Pancreas (tissue), 10 donors: Measurements from ENCODE around the gene RNF224. TPM values are rescaled to one million over a fixed set of nuclear protein-coding genes. Genes with fewer than 3 reads are reported as not detected.
A peak's percentile ranks its signal among the peaks of the same experiment; 100 is the strongest.

Source experiments
- ATAC-seq, 4 donors: fragments of 200-7000 bp; cut with Tn5 transposase; one replicate each; pipeline versions ENCODE4 v1.8.0 to v1.9.1; 2020; ENCODE audit warnings: mild to moderate bottlenecking in 4 of 4, moderate library complexity in 4 of 4
- DNase-seq, 6 donors: peaks; one replicate each; pipeline ENCODE4 v3.0.0-alpha.2; 2020
- FAIRE-seq: peaks from 2 replicates; lab custom pipeline; 2012; peaks lifted over from hg19 to GRCh38; lab: Jason Lieb, UNC
- H3K27ac ChIP-seq, 4 donors: fragments of 200-600 bp; sonication (generic); 1 replicate in 3 of 4; 2 replicates in 1 of 4; pipeline versions ENCODE4 v1.5.0 to v1.8.0; 2020
- H3K27me3 ChIP-seq, 4 donors: fragments of 200-600 bp; one replicate each; pipeline ENCODE4 v1.8.0; 2021
- H3K36me3 ChIP-seq, 3 donors: fragments of 200-600 bp; sonication (generic) in 1 of 3; one replicate each; pipeline versions ENCODE4 v1.5.0 to v1.8.0; 2020 to 2021
- H3K4me1 ChIP-seq, 3 donors: fragments of 200-600 bp; one replicate each; pipeline ENCODE4 v1.8.0; 2021
- H3K4me3 ChIP-seq, 4 donors: fragments of 200-600 bp; sonication (generic) in 2 of 4; one replicate each; pipeline versions ENCODE4 v1.5.0 to v1.8.0; 2020 to 2021
- H3K9me3 ChIP-seq, 4 donors: fragments of 200-600 bp; one replicate each; pipeline ENCODE4 v1.8.0; 2021
- CTCF ChIP-seq, 4 donors: fragments of 200-600 bp; sonication (generic) in 3 of 4; IDR thresholded peaks; one replicate each; pipeline versions ENCODE4 v1.5.0 to v1.8.0; 2021; ENCODE audit warnings: antibody characterized with exemption in 4 of 4
- WGBS, 2 donors: extraction: QIAGEN DNeasy Blood & Tissue Kit; methylation state at CpG; one replicate each; pipeline ENCODE4 v1.1.7; 2013; 5-methylcytosine and 5-hydroxymethylcytosine counted together
- intact Hi-C, 3 donors: fragments of 100-400 bp; cut with DNase I; formaldehyde crosslinking; loops; one replicate each; pipeline versions ENCODE4 v1.11.1 to v1.14.2; 2022
- polyA plus RNA-seq, 2 donors: library from polyadenylated mRNA; stranded (reverse); fragments of 200-250 nt; gene quantifications; one replicate each; pipeline ENCODE4 v1.2.3, GENCODE V29; 2013
- total RNA-seq, 6 donors: library from RNA; stranded (reverse); fragmentation: NEBNext Ultra II Directional in 4 of 6; extraction: Animal tissue kit (Norgen Biotek cat#: 25700) in 4 of 6; gene quantifications; one replicate each; pipeline versions ENCODE4 v1.2.1 to v1.2.4, GENCODE V29; 2021 to 2023
- donor health status: healthy with polysubstance abuse.
- donor health status: DM: no; HTN: no; CAD: no; lungs with moderate emphysema.
- donor health status: DM: no; HTN: no; CAD: no.
- donor health status: control.
- donor health status: control.
- donor health status: Bipolar disorder and iron deficiency.
- donor health status: DM: yes; HTN: yes; CAD: no.
- donor health status: DM: no; HTN: no; CAD: no.
- donor health status: DM: no; HTN: no; CAD: no.
- donor health status: DM: yes; HTN: yes; CAD: no.

RNF224 gene
- total and polyA plus RNA-seq, 8 donors, result 0.09 to 0.61 (median 0.61) TPM; not detected in 5

DNA sequence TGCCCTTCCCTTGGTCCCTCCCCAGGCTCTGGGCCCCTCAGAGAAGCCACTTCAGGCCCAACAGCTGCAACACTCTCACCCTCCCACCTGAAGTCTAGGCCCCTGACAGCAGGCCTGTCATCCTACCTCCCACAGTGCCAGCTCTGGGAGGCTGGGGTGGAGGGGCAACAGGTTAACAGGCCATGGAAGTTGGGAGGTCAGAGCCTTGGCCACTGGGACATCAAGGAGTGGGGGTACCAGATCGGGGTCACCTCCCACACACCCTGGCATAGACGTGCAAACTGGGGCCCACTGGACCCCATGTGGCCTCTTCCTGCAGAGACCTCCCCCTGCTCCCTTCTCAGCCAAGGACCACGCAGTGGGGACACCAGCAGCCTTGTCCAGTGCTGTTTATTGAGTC lies 36.1 kb upstream of the RNF224 start:
- WGBS, 2 donors, result 50 to 60% methylated on average over 3 of the region's 3 CpGs
- intact Hi-C loops, result loop anchor here in 1 of 3 donors (5.0 kb wide), 1 partner anchor 46 kb away; no protein-coding TSS in a partner anchor
- Histone ChIP-seq H3K4me3 (no peak overlapping the region), H3K27ac (no peak overlapping the region), H3K36me3 (peaks cover 0 to 7% (median 0%) of the 10 kb centered on the region in 3 donors), H3K27me3 (no peaks in the 10 kb centered on the region), H3K9me3 (no peaks in the 10 kb centered on the region), H3K4me1 (peaks cover 42 to 71% (median 47%) of the 10 kb centered on the region in 3 donors)
- FAIRE-seq (no peak), DNase-seq (peak in 1 of 6 donors; percentile 39), ATAC-seq (no peak)
- TF ChIP-seq CTCF (IDR thresholded peaks at IDR 0.05), result no peak

- H3K27ac ChIP-seq, result peak overlapping the region in 1 of 4 donors; percentile 22
- FAIRE-seq (no peak), ATAC-seq (no peak), DNase-seq (peak in 1 of 6 donors; percentile 52)
- peaks cover 36 to 65% (median 42%) of the 10 kb centered on the region in 3 donors for H3K4me1 ChIP-seq
- intact Hi-C loops, result loop anchor here in 1 of 3 donors (5.0 kb wide), 1 partner anchor 45 kb away; no protein-coding TSS in a partner anchor
- H3K36me3 ChIP-seq, result peaks cover 0 to 7% (median 0%) of the 10 kb centered on the region in 3 donors
- TF ChIP-seq CTCF (IDR thresholded peaks at IDR 0.05), result no peak
- H3K4me3 ChIP-seq, result no peak overlapping the region
- H3K9me3 ChIP-seq, result no peaks in the 10 kb centered on the region
- no peaks in the 10 kb centered on the region for H3K27me3 ChIP-seq
- WGBS, 2 donors, result 67 to 68% methylated on average over 22 of the region's 22 CpGs
Measured at GRCh38 chr9:137191691-137192447, 35.4 kb upstream of the RNF224 start.

- DNase-seq, result no peak
- Histone ChIP-seq H3K4me3 (no peak overlapping the region), H3K27ac (no peak overlapping the region), H3K36me3 (peaks cover 0 to 7% (median 0%) of the 10 kb centered on the region in 3 donors), H3K27me3 (no peaks in the 10 kb centered on the region), H3K4me1 (peaks cover 31 to 59% (median 37%) of the 10 kb centered on the region in 3 donors), H3K9me3 (no peaks in the 10 kb centered on the region)
- 64 to 74% methylated on average over 9 to 10 of the region's 10 CpGs for WGBS, 2 donors
- no peak for FAIRE-seq
- no peak for TF ChIP-seq CTCF (IDR thresholded peaks at IDR 0.05)
- intact Hi-C loops, result loop anchor here in 1 of 3 donors (5.0 kb wide), 1 partner anchor 45 kb away; no protein-coding TSS in a partner anchor
- ATAC-seq, result no peak
Measured at GRCh38 chr9:137192448-137192780, 34.9 kb upstream of the RNF224 start.

- Histone ChIP-seq H3K4me1 (peaks cover 27 to 55% (median 36%) of the 10 kb centered on the region in 3 donors), H3K4me3 (no peak overlapping the region), H3K27ac (no peak overlapping the region), H3K9me3 (no peaks in the 10 kb centered on the region), H3K36me3 (peaks cover 0 to 7% (median 0%) of the 10 kb centered on the region in 3 donors), H3K27me3 (no peaks in the 10 kb centered on the region)
- ATAC-seq (no peak), DNase-seq (no peak), FAIRE-seq (no peak)
- no peak for TF ChIP-seq CTCF (IDR thresholded peaks at IDR 0.05)
- intact Hi-C loops, result loop anchor here in 1 of 3 donors (5.0 kb wide), 1 partner anchor 44 kb away; no protein-coding TSS in a partner anchor
- WGBS, 2 donors, result 73 to 90% methylated on average over 1 to 2 of the region's 2 CpGs
Measured at GRCh38 chr9:137192859-137193258, 34.4 kb upstream of the RNF224 start.
